ENCODE data around the gene ZCCHC17.

The ZCCHC17 gene

GRCh38 chr1:31344503-31344902, 47.7 kb downstream of the ZCCHC17 start:
- Histone ChIP-seq H4K8ac (ENCODE audit: low read length) (no peak overlapping the region), H3K4me3 (ENCODE audit: insufficient read depth in 1 of 2, low read depth in 1 of 2, low read length in 2 of 2) (no peak overlapping the region), H3K9ac (ENCODE audit: low read length) (no peak overlapping the region), H3K4me1 (ENCODE audit: control insufficient read depth, insufficient read depth, low read depth, low read length) (no peaks in the 10 kb centered on the region), H3K9me3 (ENCODE audit: control insufficient read depth, low read length) (no peaks in the 10 kb centered on the region), H3K4ac (ENCODE audit: low read depth in 1 of 2, low read length in 2 of 2) (no peak overlapping the region), H2BK120ac (ENCODE audit: low read depth, low read length) (no peak overlapping the region), H2BK5ac (ENCODE audit: low read depth, low read length, poor library complexity, severe bottlenecking) (no peak overlapping the region), H2AFZ (ENCODE audit: low read depth, low read length) (no peak overlapping the region), H4K91ac (ENCODE audit: low read length) (no peak overlapping the region), H3K4me2 (ENCODE audit: low read length, poor library complexity, severe bottlenecking) (no peak overlapping the region), H3K23ac (ENCODE audit: low read length in 2 of 2) (no peak overlapping the region), H3K27me3 (ENCODE audit: control insufficient read depth in 1 of 2, insufficient read depth in 1 of 2, low read length in 2 of 2) (no peaks in the 10 kb centered on the region), H2BK15ac (ENCODE audit: low read depth, poor library complexity, severe bottlenecking) (no peak overlapping the region), H3K36me3 (ENCODE audit: control insufficient read depth in 1 of 2, insufficient read depth in 2 of 2, low read depth in 1 of 2, low read length in 2 of 2) (peaks cover 12 to 72% of the 10 kb centered on the region in 2 experiments), H3K18ac (ENCODE audit: low read depth in 1 of 2, low read length in 2 of 2) (no peak overlapping the region), H3K79me1 (replicated peaks; ENCODE audit: low read length, poor library complexity, severe bottlenecking) (no peaks in the 10 kb centered on the region), H3K14ac (ENCODE audit: low read length in 2 of 2) (no peak overlapping the region), H2BK12ac (ENCODE audit: low read length in 2 of 2) (no peak overlapping the region), H3K27ac (ENCODE audit: low read length, poor library complexity, severe bottlenecking) (no peak overlapping the region), H2AK5ac (ENCODE audit: low read length, severe bottlenecking) (no peak overlapping the region)
- no peak for DNase-seq
- 0% methylated on average over 1 of the region's 1 CpG for WGBS

- no peak overlapping the region for H3K18ac ChIP-seq (ENCODE audit: low read depth in 1 of 2, low read length in 2 of 2)
- no peak overlapping the region for H4K91ac ChIP-seq (ENCODE audit: low read length)
- no peak overlapping the region for H4K8ac ChIP-seq (ENCODE audit: low read length)
- WGBS, result 100% methylated on average over 1 of the region's 2 CpGs
- no peak overlapping the region for H3K4me3 ChIP-seq (ENCODE audit: insufficient read depth in 1 of 2, low read depth in 1 of 2, low read length in 2 of 2)
- no peak overlapping the region for H3K27ac ChIP-seq (ENCODE audit: low read length, poor library complexity, severe bottlenecking)
- no peak overlapping the region for H3K4ac ChIP-seq (ENCODE audit: low read depth in 1 of 2, low read length in 2 of 2)
- no peak for DNase-seq
- H2BK120ac ChIP-seq (ENCODE audit: low read depth, low read length), result no peak overlapping the region
- no peak overlapping the region for H3K9ac ChIP-seq (ENCODE audit: low read length)
- peaks cover 8 to 77% of the 10 kb centered on the region in 2 experiments for H3K36me3 ChIP-seq (ENCODE audit: control insufficient read depth in 1 of 2, insufficient read depth in 2 of 2, low read depth in 1 of 2, low read length in 2 of 2)
- no peaks in the 10 kb centered on the region for H3K79me1 ChIP-seq (replicated peaks; ENCODE audit: low read length, poor library complexity, severe bottlenecking)
- no peak overlapping the region for H3K23ac ChIP-seq (ENCODE audit: low read length in 2 of 2)
- no peak overlapping the region for H2AK5ac ChIP-seq (ENCODE audit: low read length, severe bottlenecking)
- H3K4me1 ChIP-seq (ENCODE audit: control insufficient read depth, insufficient read depth, low read depth, low read length), result no peaks in the 10 kb centered on the region
- H2BK12ac ChIP-seq (ENCODE audit: low read length in 2 of 2), result no peak overlapping the region
- H2BK15ac ChIP-seq (ENCODE audit: low read depth, poor library complexity, severe bottlenecking), result no peak overlapping the region
- H3K27me3 ChIP-seq (ENCODE audit: control insufficient read depth in 1 of 2, insufficient read depth in 1 of 2, low read length in 2 of 2), result no peaks in the 10 kb centered on the region
- H3K4me2 ChIP-seq (ENCODE audit: low read length, poor library complexity, severe bottlenecking), result no peak overlapping the region
- H2BK5ac ChIP-seq (ENCODE audit: low read depth, low read length, poor library complexity, severe bottlenecking), result no peak overlapping the region
- no peaks in the 10 kb centered on the region for H3K9me3 ChIP-seq (ENCODE audit: control insufficient read depth, low read length)
- no peak overlapping the region for H2AFZ ChIP-seq (ENCODE audit: low read depth, low read length)
- H3K14ac ChIP-seq (ENCODE audit: low read length in 2 of 2), result no peak overlapping the region
Measured at GRCh38 chr1:31345635-31346034, 48.8 kb downstream of the ZCCHC17 start.

- peaks cover 10 to 76% of the 10 kb centered on the region in 2 experiments for H3K36me3 ChIP-seq (ENCODE audit: control insufficient read depth in 1 of 2, insufficient read depth in 2 of 2, low read depth in 1 of 2, low read length in 2 of 2)
- H2BK5ac ChIP-seq (ENCODE audit: low read depth, low read length, poor library complexity, severe bottlenecking), result no peak overlapping the region
- no peaks in the 10 kb centered on the region for H3K79me1 ChIP-seq (replicated peaks; ENCODE audit: low read length, poor library complexity, severe bottlenecking)
- no peak for DNase-seq
- H2AFZ ChIP-seq (ENCODE audit: low read depth, low read length), result no peak overlapping the region
- no peak overlapping the region for H4K91ac ChIP-seq (ENCODE audit: low read length)
- H3K9me3 ChIP-seq (ENCODE audit: control insufficient read depth, low read length), result no peaks in the 10 kb centered on the region
- H2BK120ac ChIP-seq (ENCODE audit: low read depth, low read length), result no peak overlapping the region
- no peak overlapping the region for H3K14ac ChIP-seq (ENCODE audit: low read length in 2 of 2)
- no peak overlapping the region for H3K4ac ChIP-seq (ENCODE audit: low read depth in 1 of 2, low read length in 2 of 2)
- H4K8ac ChIP-seq (ENCODE audit: low read length), result no peak overlapping the region
- no peak overlapping the region for H2BK12ac ChIP-seq (ENCODE audit: low read length in 2 of 2)
- no peak overlapping the region for H3K23ac ChIP-seq (ENCODE audit: low read length in 2 of 2)
- no peak overlapping the region for H3K4me2 ChIP-seq (ENCODE audit: low read length, poor library complexity, severe bottlenecking)
- no peak overlapping the region for H3K27ac ChIP-seq (ENCODE audit: low read length, poor library complexity, severe bottlenecking)
- H3K9ac ChIP-seq (ENCODE audit: low read length), result no peak overlapping the region
- H3K18ac ChIP-seq (ENCODE audit: low read depth in 1 of 2, low read length in 2 of 2), result no peak overlapping the region
- H3K27me3 ChIP-seq (ENCODE audit: control insufficient read depth in 1 of 2, insufficient read depth in 1 of 2, low read length in 2 of 2), result no peaks in the 10 kb centered on the region
- no peak overlapping the region for H2BK15ac ChIP-seq (ENCODE audit: low read depth, poor library complexity, severe bottlenecking)
- H2AK5ac ChIP-seq (ENCODE audit: low read length, severe bottlenecking), result no peak overlapping the region
- no peaks in the 10 kb centered on the region for H3K4me1 ChIP-seq (ENCODE audit: control insufficient read depth, insufficient read depth, low read depth, low read length)
- H3K4me3 ChIP-seq (ENCODE audit: insufficient read depth in 1 of 2, low read depth in 1 of 2, low read length in 2 of 2), result no peak overlapping the region
Measured at GRCh38 chr1:31346785-31347184, 50.0 kb downstream of the ZCCHC17 start.

- no peaks in the 10 kb centered on the region for H3K27me3 ChIP-seq (ENCODE audit: control insufficient read depth in 1 of 2, insufficient read depth in 1 of 2, low read length in 2 of 2)
- no peak overlapping the region for H3K4me2 ChIP-seq (ENCODE audit: low read length, poor library complexity, severe bottlenecking)
- no peak overlapping the region for H4K8ac ChIP-seq (ENCODE audit: low read length)
- no peak overlapping the region for H2AFZ ChIP-seq (ENCODE audit: low read depth, low read length)
- no peaks in the 10 kb centered on the region for H3K4me1 ChIP-seq (ENCODE audit: control insufficient read depth, insufficient read depth, low read depth, low read length)
- H3K4ac ChIP-seq (ENCODE audit: low read depth in 1 of 2, low read length in 2 of 2), result no peak overlapping the region
- H2BK15ac ChIP-seq (ENCODE audit: low read depth, poor library complexity, severe bottlenecking), result no peak overlapping the region
- no peak overlapping the region for H3K27ac ChIP-seq (ENCODE audit: low read length, poor library complexity, severe bottlenecking)
- H3K79me1 ChIP-seq (replicated peaks; ENCODE audit: low read length, poor library complexity, severe bottlenecking), result peaks cover 2% of the 10 kb centered on the region
- H2AK5ac ChIP-seq (ENCODE audit: low read length, severe bottlenecking), result no peak overlapping the region
- no peak overlapping the region for H3K4me3 ChIP-seq (ENCODE audit: insufficient read depth in 1 of 2, low read depth in 1 of 2, low read length in 2 of 2)
- H2BK120ac ChIP-seq (ENCODE audit: low read depth, low read length), result no peak overlapping the region
- peaks cover 11 to 86% of the 10 kb centered on the region in 2 experiments for H3K36me3 ChIP-seq (ENCODE audit: control insufficient read depth in 1 of 2, insufficient read depth in 2 of 2, low read depth in 1 of 2, low read length in 2 of 2)
- no peak overlapping the region for H2BK5ac ChIP-seq (ENCODE audit: low read depth, low read length, poor library complexity, severe bottlenecking)
- H2BK12ac ChIP-seq (ENCODE audit: low read length in 2 of 2), result no peak overlapping the region
- no peaks in the 10 kb centered on the region for H3K9me3 ChIP-seq (ENCODE audit: control insufficient read depth, low read length)
- H3K9ac ChIP-seq (ENCODE audit: low read length), result no peak overlapping the region
- H4K91ac ChIP-seq (ENCODE audit: low read length), result no peak overlapping the region
- DNase-seq, result no peak
- no peak overlapping the region for H3K18ac ChIP-seq (ENCODE audit: low read depth in 1 of 2, low read length in 2 of 2)
- H3K23ac ChIP-seq (ENCODE audit: low read length in 2 of 2), result no peak overlapping the region
- WGBS, result no CpG with 5 or more reads among the region's 1 CpG
- H3K14ac ChIP-seq (ENCODE audit: low read length in 2 of 2), result no peak overlapping the region
Measured at GRCh38 chr1:31348449-31348848, 51.6 kb downstream of the ZCCHC17 start.

Measured in mesenchymal stem cell (in vitro differentiated cells and primary cell).